ENCODE data around the gene WASF1. TPM values are rescaled to one million over a fixed set of nuclear protein-coding genes. Genes with fewer than 3 reads are reported as not detected.

Gene WASF1
- total RNA-seq, 1 experiment from 2014 or later = 28.6 TPM

GRCh38 chr6:110095101-110095500 lies 84.4 kb downstream of the WASF1 start:
- Histone ChIP-seq H3K4me2 (ENCODE audit: insufficient read depth, insufficient read length, low read length) (no peak overlapping the region), H2BK120ac (ENCODE audit: low read depth, low read length, poor library complexity, severe bottlenecking) (no peak overlapping the region), H3K23ac (ENCODE audit: insufficient read length, low read depth, low read length) (no peak overlapping the region), H3K4me1 (ENCODE audit: insufficient read depth, low read length) (no peaks in the 10 kb centered on the region), H3K4ac (ENCODE audit: low read depth, low read length) (no peak overlapping the region), H4K91ac (ENCODE audit: insufficient read length, low read depth, low read length) (no peak overlapping the region), H2AK5ac (ENCODE audit: insufficient read length, low read length) (no peak overlapping the region), H3K79me1 (ENCODE audit: insufficient read depth, low read depth, low read length, poor library complexity, severe bottlenecking) (no peaks in the 10 kb centered on the region), H4K20me1 (ENCODE audit: control insufficient read depth, insufficient read depth, insufficient read length) (no peaks in the 10 kb centered on the region), H3K23me2 (ENCODE audit: insufficient read length, low read depth, low read length, poor library complexity, severe bottlenecking) (no peaks in the 10 kb centered on the region), H3K9ac (ENCODE audit: extremely low read depth, insufficient read length, low read length) (no peak overlapping the region), H2AFZ (ENCODE audit: low read length) (no peak overlapping the region), H2BK5ac (ENCODE audit: insufficient read length, low read length) (no peak overlapping the region), H3K9me3 (ENCODE audit: control insufficient read depth, low read depth, low read length) (no peaks in the 10 kb centered on the region), H3K14ac (ENCODE audit: insufficient read depth, low read length) (no peak overlapping the region), H2BK12ac (ENCODE audit: insufficient read length, low read depth, low read length) (no peak overlapping the region), H4K5ac (ENCODE audit: insufficient read length, low read depth, low read length) (no peak overlapping the region), H3K79me2 (ENCODE audit: insufficient read depth, low read length) (no peaks in the 10 kb centered on the region), H3T11ph (ENCODE audit: low read length) (no peak overlapping the region), H3K56ac (ENCODE audit: insufficient read length, low read depth, low read length) (no peak overlapping the region), H4K8ac (replicated peaks; ENCODE audit: insufficient read length, low read depth, low read length) (no peak overlapping the region), H2BK15ac (ENCODE audit: low read depth, low read length) (no peak overlapping the region), H2BK20ac (ENCODE audit: low read depth, low read length, poor library complexity, severe bottlenecking) (no peak overlapping the region), H3K27ac (ENCODE audit: insufficient read length, low read depth, low read length) (no peak overlapping the region), H3K27me3 (ENCODE audit: insufficient read depth, low read length) (no peaks in the 10 kb centered on the region), H3K18ac (ENCODE audit: insufficient read length, low read depth, low read length) (no peak overlapping the region)
- WGBS (ENCODE audit: extremely low coverage, insufficient read length, low lambda C conversion rate) = no CpG with 5 or more reads among the region's 1 CpG
- H3K9me3 Mint-ChIP-seq = no peaks in the 10 kb centered on the region; a peak in 1 of 5 replicates
- DNase-seq = no peak
- H3K4me3 Mint-ChIP-seq = no peak overlapping the region
- no peak overlapping the region for H3K27ac Mint-ChIP-seq
- TF ChIP-seq CTCF (conservative IDR thresholded peaks at IDR 0.05) = no peak
- H3K27me3 Mint-ChIP-seq (ENCODE audit: low read depth) = no peaks in the 10 kb centered on the region
- H3K4me1 Mint-ChIP-seq = peaks cover 24 to 25% of the 10 kb centered on the region in 2 experiments
- peaks cover 6 to 12% (median 8%) of the 10 kb centered on the region in 3 experiments; a peak in 4 of 7 replicates for H3K36me3 Mint-ChIP-seq (ENCODE audit: insufficient read depth in 1 of 3, low read depth in 3 of 3)

Data from H9 (cell line).